Suprapubic skin (tissue), 4 donors: ENCODE results near the gene LSM2. TPM values are rescaled to one million over a fixed set of nuclear protein-coding genes. Genes with fewer than 3 reads are reported as not detected.

Source experiments
- DNase-seq, 2 donors: peaks; one replicate each; pipeline ENCODE4 v3.0.0-alpha.2; 2019; ENCODE audit warnings: low spot score in 2 of 2
- H3K27ac ChIP-seq: fragments of 200-600 bp; sonication (generic); one replicate; pipeline ENCODE4 v1.5.1; 2019
- H3K27me3 ChIP-seq: fragments of 200-600 bp; sonication (generic); one replicate; pipeline ENCODE4 v1.5.1; 2019
- H3K36me3 ChIP-seq: fragments of 200-600 bp; sonication (generic); one replicate; pipeline ENCODE4 v1.5.1; 2019
- H3K4me1 ChIP-seq: fragments of 200-600 bp; sonication (generic); one replicate; pipeline ENCODE4 v1.5.1; 2019
- H3K4me3 ChIP-seq: fragments of 200-600 bp; sonication (generic); one replicate; pipeline ENCODE4 v1.5.1; 2019; ENCODE audit warnings: mild to moderate bottlenecking
- H3K9me3 ChIP-seq: fragments of 200-600 bp; sonication (generic); one replicate; pipeline ENCODE4 v1.5.1; 2019
- EP300 ChIP-seq: sonication (generic); formaldehyde crosslinking; IDR thresholded peaks from one replicate; pipeline ENCODE4 v1.6.1; 2017; ENCODE audit warnings: antibody characterized with exemption
- POLR2A ChIP-seq, 2 donors: fragments of 450-650 bp; IDR thresholded peaks; one replicate each; pipeline ENCODE4 v1.6.1; 2017; ENCODE audit warnings: antibody characterized with exemption in 2 of 2, mild to moderate bottlenecking in 2 of 2, moderate library complexity in 2 of 2
- POLR2AphosphoS5 ChIP-seq, 3 donors: sonication (generic); formaldehyde crosslinking; IDR thresholded peaks; one replicate each; pipeline ENCODE4 v1.6.1; 2017; ENCODE audit warnings: antibody characterized with exemption in 3 of 3
- WGBS: methylation state at CpG from one replicate; pipeline ENCODE4 v1.1.5; 2018; 5-methylcytosine and 5-hydroxymethylcytosine counted together
- total RNA-seq, 4 donors: library from RNA; depleted of rRNA; stranded (reverse); fragments of >200 nt; gene quantifications; one replicate each; pipeline ENCODE4 v1.1.0, GENCODE V29; 2016
- TF ChIP-seq, protein P1 (sequence below), 2 donors: fragments of 200-600 bp in 1 of 2; fragments of 450-650 bp in 1 of 2; sonication (generic) in 1 of 2; IDR thresholded peaks; one replicate each; pipeline ENCODE4 v1.5.1; 2016 to 2019; ENCODE audit warnings: antibody characterized with exemption in 2 of 2, mild to moderate bottlenecking in 1 of 2, moderate library complexity in 1 of 2

The LSM2 gene
- total RNA-seq, 4 donors from 2014 or later = 21.7 to 39.5 (median 30.2) TPM

DNA sequence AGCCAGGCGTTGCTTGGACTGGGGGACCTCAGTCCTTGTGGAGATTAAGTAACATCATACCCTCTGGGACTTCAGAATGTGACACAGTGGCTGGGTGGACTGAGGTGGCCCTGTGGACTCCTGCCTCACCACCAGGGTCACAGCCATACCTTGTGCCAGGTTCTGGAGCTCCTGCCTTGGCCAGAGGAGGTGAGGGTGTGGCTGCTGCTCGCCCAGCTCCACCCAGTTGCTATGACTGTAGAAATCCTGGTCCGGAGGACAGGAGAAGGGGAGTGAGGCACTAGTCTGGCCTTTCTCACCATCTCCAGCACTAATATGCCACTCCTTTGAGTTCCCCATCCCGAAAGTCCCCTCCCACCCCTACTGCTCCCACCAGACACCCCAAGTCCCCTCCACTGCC is 31.6 kb downstream of the LSM2 start:
- Histone ChIP-seq H3K27ac (no peak overlapping the region), H3K9me3 (no peaks in the 10 kb centered on the region), H3K27me3 (no peaks in the 10 kb centered on the region), H3K4me1 (peaks cover 24% of the 10 kb centered on the region), H3K4me3 (no peak overlapping the region), H3K36me3 (peaks cover 18% of the 10 kb centered on the region)
- TF ChIP-seq EP300 = no peak
- DNase-seq = no peak
- 45% methylated on average over 4 of the region's 4 CpGs for WGBS

DNA sequence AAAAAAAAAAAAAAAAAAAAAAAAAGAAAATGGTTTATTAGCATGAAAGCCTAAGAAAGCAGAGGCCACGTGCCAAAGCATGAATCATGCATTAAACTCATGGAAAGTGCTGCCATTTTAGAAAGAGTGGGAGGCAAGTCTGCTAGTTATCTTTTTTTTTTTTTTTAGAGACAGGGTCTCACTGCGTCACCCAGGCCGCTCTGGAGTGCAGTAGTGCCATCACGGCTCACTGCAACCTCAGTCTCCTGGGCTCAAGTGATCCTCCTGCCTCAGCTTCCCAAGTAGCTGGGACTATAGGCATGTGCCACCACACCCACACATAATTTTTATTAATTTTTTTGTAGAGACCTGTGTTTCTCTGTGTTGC is 34.8 kb downstream of the LSM2 start:
- TF ChIP-seq, protein P1, sequence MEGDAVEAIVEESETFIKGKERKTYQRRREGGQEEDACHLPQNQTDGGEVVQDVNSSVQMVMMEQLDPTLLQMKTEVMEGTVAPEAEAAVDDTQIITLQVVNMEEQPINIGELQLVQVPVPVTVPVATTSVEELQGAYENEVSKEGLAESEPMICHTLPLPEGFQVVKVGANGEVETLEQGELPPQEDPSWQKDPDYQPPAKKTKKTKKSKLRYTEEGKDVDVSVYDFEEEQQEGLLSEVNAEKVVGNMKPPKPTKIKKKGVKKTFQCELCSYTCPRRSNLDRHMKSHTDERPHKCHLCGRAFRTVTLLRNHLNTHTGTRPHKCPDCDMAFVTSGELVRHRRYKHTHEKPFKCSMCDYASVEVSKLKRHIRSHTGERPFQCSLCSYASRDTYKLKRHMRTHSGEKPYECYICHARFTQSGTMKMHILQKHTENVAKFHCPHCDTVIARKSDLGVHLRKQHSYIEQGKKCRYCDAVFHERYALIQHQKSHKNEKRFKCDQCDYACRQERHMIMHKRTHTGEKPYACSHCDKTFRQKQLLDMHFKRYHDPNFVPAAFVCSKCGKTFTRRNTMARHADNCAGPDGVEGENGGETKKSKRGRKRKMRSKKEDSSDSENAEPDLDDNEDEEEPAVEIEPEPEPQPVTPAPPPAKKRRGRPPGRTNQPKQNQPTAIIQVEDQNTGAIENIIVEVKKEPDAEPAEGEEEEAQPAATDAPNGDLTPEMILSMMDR (IDR thresholded peaks at IDR 0.05) = no peak
- TF ChIP-seq POLR2AphosphoS5 (IDR thresholded peaks at IDR 0.05) (no peak), POLR2A (IDR thresholded peaks at IDR 0.05) (no peak), EP300 (no peak)
- H3K4me1 ChIP-seq = peaks cover 25% of the 10 kb centered on the region
- H3K9me3 ChIP-seq = no peaks in the 10 kb centered on the region
- no peaks in the 10 kb centered on the region for H3K36me3 ChIP-seq
- DNase-seq = no peak
- no peak overlapping the region for H3K4me3 ChIP-seq
- no peaks in the 10 kb centered on the region for H3K27me3 ChIP-seq
- WGBS = 75% methylated on average over 4 of the region's 4 CpGs
- H3K27ac ChIP-seq = no peak overlapping the region

DNA sequence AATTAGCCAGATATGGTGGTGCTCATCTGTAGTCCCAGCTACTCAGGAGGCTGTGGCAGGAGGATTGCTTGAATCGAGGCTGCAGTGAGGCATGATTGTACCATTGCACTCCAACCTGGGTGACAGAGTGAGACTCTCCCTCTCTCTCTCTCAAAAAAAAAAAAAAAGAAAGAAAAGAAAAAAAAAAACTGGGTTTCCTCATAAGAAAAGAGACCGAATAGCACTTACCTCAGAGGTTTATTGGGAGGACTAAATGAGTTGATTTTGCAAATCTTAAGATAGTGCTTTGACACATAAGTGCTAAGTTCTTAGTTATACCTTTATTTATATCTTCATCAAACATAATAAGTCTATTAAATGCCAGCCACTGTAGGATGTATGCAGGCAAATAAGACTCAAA is 35.9 kb downstream of the LSM2 start:
- TF ChIP-seq POLR2AphosphoS5 (IDR thresholded peaks at IDR 0.05) (no peak), EP300 (no peak), POLR2A (IDR thresholded peaks at IDR 0.05) (no peak)
- TF ChIP-seq, protein P1 (IDR thresholded peaks at IDR 0.05) = no peak
- no peak overlapping the region for H3K27ac ChIP-seq
- no peaks in the 10 kb centered on the region for H3K27me3 ChIP-seq
- H3K4me3 ChIP-seq = no peak overlapping the region
- H3K36me3 ChIP-seq = no peaks in the 10 kb centered on the region
- H3K4me1 ChIP-seq = peaks cover 19% of the 10 kb centered on the region
- H3K9me3 ChIP-seq = no peaks in the 10 kb centered on the region
- WGBS = 85% methylated on average over 2 of the region's 2 CpGs
- no peak for DNase-seq

DNA sequence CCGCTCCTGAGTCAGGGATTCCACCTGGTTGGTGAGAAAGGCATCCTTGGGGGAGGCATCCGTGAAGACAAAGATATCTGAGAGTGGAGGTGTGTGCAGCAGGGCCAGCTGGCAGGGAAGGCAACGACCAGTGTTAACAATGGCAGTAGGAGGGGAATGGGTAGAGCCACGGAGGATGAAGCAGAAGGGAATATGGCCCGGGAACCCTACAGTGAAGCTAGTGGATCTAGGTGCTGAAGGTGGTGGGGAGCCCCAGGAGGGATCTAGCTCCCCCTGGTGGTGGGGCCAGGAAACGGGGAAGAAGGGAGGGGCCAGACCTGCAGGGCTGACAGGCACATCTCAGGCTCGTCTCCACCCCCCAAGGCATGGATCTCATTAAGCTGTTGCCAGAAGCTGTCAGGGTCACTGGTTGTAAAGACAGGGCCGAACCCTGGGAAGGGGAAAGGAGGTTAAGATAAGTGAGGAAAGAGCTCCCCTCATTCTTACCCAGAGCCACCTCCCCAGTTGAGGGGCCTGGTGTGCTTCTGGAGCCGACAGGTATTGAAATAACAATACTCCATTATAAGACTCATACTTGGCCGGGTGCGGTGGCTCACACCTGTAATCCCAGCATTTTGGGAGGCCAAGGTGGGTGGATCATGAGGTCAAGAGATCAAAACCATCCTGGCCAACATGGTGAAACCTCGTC is 36.9 kb downstream of the LSM2 start:
- H3K27me3 ChIP-seq = no peaks in the 10 kb centered on the region
- no peak overlapping the region for H3K27ac ChIP-seq
- H3K4me3 ChIP-seq = no peak overlapping the region
- no peaks in the 10 kb centered on the region for H3K9me3 ChIP-seq
- TF ChIP-seq, protein P1 (IDR thresholded peaks at IDR 0.05) = peak; percentile 23 to 72
- no peak for TF ChIP-seq POLR2AphosphoS5 (IDR thresholded peaks at IDR 0.05)
- H3K4me1 ChIP-seq = peaks cover 12% of the 10 kb centered on the region
- WGBS = 54% methylated on average over 12 of the region's 12 CpGs
- H3K36me3 ChIP-seq = no peaks in the 10 kb centered on the region
- no peak for DNase-seq

DNA sequence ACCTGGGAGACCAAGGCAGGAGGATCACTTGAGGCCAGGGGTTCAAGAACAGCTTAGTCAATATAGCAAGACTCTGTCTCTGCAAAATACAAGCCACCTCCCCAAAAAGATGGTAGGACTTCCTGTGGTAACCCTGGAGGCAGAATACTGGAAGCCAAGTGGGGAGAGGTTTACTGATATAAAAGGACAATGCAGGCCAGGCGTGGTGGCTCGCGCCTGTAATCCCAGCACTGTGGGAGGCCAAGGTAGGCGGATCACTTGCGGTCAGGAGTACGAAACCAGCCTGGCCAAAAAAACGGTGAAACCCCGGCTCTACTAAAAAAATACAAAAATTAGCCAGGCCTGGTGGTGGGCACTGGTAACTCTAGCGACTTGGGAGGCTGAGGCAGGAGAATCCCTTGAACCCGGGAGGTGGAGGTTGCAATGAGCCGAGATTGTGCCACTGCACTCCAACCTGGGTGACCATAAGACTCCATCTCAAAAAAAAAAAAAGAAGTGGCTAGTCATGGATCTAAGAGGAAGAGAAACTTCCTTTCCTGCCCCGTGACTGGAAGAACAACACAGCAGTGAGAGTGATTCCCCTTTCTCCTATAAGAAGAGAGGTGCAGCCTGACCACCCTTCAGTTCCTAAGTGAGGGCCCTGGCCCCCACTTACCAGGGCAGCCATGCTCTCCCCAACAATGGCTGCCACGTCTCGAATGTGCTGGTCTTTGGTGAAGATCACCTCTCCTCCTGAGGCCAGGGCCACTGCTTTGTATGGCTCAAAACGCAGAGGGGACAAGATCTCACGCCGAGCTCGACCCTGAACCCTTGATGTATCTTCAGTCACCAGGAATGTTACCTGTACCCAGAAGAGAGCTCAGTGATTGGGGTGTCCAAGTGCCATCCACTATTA is 38.2 kb downstream of the LSM2 start:
- Histone ChIP-seq H3K9me3 (no peaks in the 10 kb centered on the region), H3K36me3 (no peaks in the 10 kb centered on the region), H3K27me3 (no peaks in the 10 kb centered on the region), H3K4me3 (no peak overlapping the region), H3K27ac (no peak overlapping the region), H3K4me1 (peaks cover 20% of the 10 kb centered on the region)
- WGBS = 89% methylated on average over 18 of the region's 18 CpGs
- no peak for DNase-seq
- TF ChIP-seq POLR2A (IDR thresholded peaks at IDR 0.05) (no peak), EP300 (no peak), POLR2AphosphoS5 (IDR thresholded peaks at IDR 0.05) (no peak)

DNA sequence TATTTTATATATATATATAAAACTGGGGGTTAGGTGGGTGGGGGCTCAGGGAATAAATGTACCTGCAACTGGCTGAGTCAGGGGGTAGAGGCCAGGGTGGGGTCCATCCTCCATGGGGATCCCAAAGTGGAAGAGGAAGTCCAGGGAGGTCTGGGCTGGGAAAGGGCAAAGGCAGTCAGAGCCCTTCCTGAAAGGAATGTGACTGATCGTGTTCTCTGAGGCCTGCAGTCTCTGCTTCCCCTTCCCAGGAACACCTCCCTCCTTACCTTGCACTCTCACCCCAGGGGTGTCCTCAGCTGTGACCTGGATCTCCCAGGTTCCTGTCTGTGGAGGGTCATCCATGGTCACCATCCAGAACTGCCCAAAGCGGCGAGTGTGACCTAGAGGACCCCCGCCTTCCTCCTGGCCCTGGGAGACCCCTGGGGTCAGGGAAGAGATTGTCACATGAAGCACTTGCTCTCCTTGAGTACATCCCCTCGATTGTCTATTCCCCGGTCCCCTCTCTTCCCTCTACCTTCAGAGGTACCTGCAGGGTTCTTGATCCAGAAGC is 39.6 kb downstream of the LSM2 start:
- Histone ChIP-seq H3K27ac (no peak overlapping the region), H3K36me3 (no peaks in the 10 kb centered on the region), H3K4me3 (no peak overlapping the region), H3K27me3 (no peaks in the 10 kb centered on the region), H3K4me1 (peaks cover 26% of the 10 kb centered on the region), H3K9me3 (no peaks in the 10 kb centered on the region)
- no peak for TF ChIP-seq POLR2A (IDR thresholded peaks at IDR 0.05)
- TF ChIP-seq EP300 = no peak
- no peak for TF ChIP-seq POLR2AphosphoS5 (IDR thresholded peaks at IDR 0.05)
- TF ChIP-seq, protein P1 (IDR thresholded peaks at IDR 0.05) = no peak
- DNase-seq = no peak
- WGBS = 84% methylated on average over 5 of the region's 6 CpGs
